ELF-1 (cell line): ENCODE results near the gene IL7R.
A peak's percentile ranks its signal among the peaks of the same experiment; 100 is the strongest.

Experiments
- DNase-seq: peaks from one replicate; pipeline ENCODE4 v3.0.0-alpha.2; 2016; ENCODE audit warnings: low read depth, low spot score

IL7R gene

GRCh38 chr5:35856765-35857351, at the start of gene IL7R:
IL7R (plus strand) TSS chr5:35856891; CDS start chr5:35856978, 87 bp downstream.
- DNase-seq = no peak

- DNase-seq = no peak
Measured at GRCh38 chr5:35810601-35811000, 46.1 kb upstream of the IL7R start.

- no peak for DNase-seq
Measured at GRCh38 chr5:35811108-35811741, 45.5 kb upstream of the IL7R start.

- no peak for DNase-seq
Measured at GRCh38 chr5:35813521-35813920, 43.2 kb upstream of the IL7R start.

GRCh38 chr5:35815089-35815936, 41.4 kb upstream of the IL7R start:
- peak; percentile 11 for DNase-seq

GRCh38 chr5:35816881-35817521, 39.7 kb upstream of the IL7R start:
- DNase-seq = no peak

- DNase-seq = no peak
Measured at GRCh38 chr5:35819026-35819425, 37.7 kb upstream of the IL7R start.

GRCh38 chr5:35819668-35820067, 37.0 kb upstream of the IL7R start:
- DNase-seq = no peak

GRCh38 chr5:35820735-35821134, 36.0 kb upstream of the IL7R start:
- DNase-seq = no peak

- no peak for DNase-seq
Measured at GRCh38 chr5:35821513-35821912, 35.2 kb upstream of the IL7R start.

GRCh38 chr5:35822511-35822910, 34.2 kb upstream of the IL7R start:
- no peak for DNase-seq

GRCh38 chr5:35823347-35824098, 33.2 kb upstream of the IL7R start:
- DNase-seq = no peak

- no peak for DNase-seq
Measured at GRCh38 chr5:35826056-35826455, 30.6 kb upstream of the IL7R start.

GRCh38 chr5:35826554-35826953, 30.1 kb upstream of the IL7R start:
- DNase-seq = no peak

- DNase-seq = no peak
Measured at GRCh38 chr5:35828082-35828598, 28.6 kb upstream of the IL7R start.

GRCh38 chr5:35830587-35830986, 26.1 kb upstream of the IL7R start:
- DNase-seq = no peak

GRCh38 chr5:35832762-35833161, 23.9 kb upstream of the IL7R start:
- DNase-seq = no peak

GRCh38 chr5:35833224-35833623, 23.5 kb upstream of the IL7R start:
- no peak for DNase-seq

GRCh38 chr5:35835796-35836742, 20.6 kb upstream of the IL7R start:
- DNase-seq = no peak

GRCh38 chr5:35838370-35839042, 18.2 kb upstream of the IL7R start:
- DNase-seq = no peak
